HG02885 (cell line): ENCODE data around the gene CIITA.

Experiments used
- ATAC-seq: cut with Tn5 transposase; IDR thresholded peaks from one replicate; pipeline ENCODE4 v1.9.1; 2021; ENCODE audit warnings: mild to moderate bottlenecking; ENCODE audit not compliant: unreplicated experiment, poor library complexity

The CIITA gene

DNA sequence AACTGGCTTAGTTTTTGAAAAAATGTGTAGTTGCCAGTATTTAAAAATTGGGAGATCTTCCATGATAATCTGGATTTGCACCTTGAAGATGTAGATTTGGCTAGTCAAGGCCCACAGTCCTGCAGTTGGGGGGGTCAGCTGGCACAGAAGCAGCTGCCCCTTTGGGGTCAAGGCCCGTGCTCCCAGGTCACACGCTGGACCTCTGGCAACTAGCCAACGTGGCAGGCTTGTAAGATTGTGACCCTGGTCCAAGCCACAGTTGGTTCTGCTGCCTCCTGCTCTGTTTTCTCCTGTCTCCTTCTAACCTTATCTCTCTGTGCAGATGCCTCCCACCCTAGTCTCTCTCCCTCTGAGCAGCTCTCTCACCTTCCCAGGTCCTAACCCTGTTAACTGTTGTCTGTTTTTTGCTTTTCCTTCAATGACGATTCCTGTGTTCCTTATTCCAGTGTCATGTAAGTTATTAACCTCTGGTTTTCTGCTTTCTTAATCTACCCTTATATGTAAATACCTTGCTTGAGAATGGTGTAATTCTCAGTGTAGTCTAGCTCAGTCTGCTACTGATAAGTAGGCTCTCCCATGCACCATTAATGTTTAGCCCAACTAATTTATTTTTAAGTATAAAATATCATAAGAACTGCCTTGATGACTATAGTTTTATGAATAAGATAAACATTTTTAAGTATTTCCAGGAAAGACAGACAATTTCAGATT is 95.3 kb downstream of the CIITA start:
- no peak for ATAC-seq

DNA sequence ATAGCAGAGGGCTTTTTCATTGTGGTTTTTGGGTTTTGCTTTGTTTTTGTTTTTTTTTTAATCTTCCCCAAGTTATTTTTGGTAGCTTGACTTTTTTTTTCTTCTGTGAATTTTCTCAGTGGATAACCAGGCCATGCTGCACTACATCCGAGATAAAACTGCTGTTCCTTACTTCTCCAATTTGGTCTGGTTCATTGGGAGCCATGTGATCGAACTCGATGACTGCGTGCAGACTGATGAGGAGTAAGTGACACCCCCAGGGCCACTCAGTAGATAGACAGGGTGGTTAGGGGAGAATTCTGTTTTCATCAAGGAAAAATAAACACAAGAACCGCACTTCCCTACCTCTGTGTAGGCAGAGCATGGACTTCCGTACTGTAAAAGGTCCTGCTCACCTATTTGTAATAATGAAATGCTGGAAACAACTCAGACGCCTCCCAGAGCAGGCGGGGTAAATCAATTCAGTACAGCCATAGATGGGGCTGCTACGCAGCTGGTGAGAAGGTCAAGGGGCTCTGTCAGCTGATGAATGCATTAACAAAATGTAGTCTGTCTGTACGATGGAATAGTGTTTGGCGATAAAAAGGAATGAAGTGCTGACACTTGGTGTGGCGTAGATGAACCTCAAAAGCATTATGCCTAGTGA is 95.9 kb downstream of the CIITA start:
- no peak for ATAC-seq

DNA sequence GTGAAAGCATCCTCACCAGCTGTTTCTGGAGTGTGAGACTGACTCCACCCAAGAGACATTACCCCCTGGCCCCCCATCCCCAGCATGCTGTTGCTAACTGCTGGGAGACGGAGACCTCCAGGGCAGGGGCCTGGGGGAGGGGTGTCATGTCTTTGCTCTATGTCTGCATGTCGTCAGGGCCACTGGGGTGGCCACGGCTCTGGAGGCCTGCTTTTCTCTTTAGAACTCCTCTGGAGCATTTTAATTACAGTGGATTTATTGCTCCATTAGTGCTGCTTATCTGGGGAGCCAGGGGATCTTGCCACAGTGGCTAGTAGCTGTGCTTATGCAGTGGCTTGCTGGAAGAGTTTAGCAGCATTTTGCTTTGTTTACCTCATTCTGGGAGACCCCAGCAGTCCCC is 99.6 kb downstream of the CIITA start:
- ATAC-seq, result no peak

DNA sequence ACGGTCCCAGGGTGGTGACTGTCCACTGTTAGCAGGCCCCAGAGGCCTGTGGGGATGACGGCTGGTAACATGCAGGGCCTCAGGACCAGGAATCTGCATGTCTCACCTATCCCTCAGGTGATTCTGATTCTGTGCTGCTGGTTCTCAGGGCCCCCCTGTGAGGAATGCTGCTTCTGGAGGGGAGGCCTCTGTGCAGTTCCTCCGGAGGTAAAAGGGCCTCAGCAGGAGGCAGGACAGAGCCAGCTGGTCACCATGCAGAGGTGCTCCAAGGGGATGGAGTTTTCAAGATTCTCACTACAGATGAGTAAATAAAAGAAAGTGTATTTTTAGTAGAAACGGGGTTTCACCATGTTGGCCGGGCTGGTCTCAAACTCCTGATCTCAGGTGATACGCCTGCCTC is 101.1 kb downstream of the CIITA start:
- ATAC-seq, result no peak

DNA sequence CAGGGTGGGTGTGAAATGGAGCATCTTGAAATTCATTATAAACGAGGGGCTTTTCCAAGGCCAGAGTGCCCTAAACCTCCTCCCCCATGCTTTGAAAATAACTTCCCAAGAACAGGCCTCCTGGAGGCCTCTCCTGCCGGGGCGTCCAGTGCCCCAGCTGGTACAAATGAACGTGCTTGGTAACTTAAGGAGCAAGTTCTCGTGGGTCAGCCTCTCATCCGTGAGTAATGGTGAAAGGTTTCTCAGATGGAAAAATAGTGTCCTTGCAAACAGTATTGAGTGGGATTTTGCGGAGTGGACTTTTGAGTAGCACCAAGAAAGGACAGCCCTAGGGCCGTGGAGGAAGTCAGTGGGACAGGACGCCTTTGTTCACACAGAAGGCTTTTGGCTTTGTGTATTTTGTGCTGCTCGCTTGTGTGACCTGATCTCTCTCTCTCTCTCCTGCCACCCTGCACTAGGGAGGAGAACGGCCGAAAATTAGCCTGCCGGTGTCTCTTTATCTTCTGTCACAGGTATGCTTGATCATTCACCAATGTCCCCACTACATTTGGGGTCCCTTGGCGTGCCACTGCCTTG is 102.0 kb downstream of the CIITA start:
- ATAC-seq, result no peak

DNA sequence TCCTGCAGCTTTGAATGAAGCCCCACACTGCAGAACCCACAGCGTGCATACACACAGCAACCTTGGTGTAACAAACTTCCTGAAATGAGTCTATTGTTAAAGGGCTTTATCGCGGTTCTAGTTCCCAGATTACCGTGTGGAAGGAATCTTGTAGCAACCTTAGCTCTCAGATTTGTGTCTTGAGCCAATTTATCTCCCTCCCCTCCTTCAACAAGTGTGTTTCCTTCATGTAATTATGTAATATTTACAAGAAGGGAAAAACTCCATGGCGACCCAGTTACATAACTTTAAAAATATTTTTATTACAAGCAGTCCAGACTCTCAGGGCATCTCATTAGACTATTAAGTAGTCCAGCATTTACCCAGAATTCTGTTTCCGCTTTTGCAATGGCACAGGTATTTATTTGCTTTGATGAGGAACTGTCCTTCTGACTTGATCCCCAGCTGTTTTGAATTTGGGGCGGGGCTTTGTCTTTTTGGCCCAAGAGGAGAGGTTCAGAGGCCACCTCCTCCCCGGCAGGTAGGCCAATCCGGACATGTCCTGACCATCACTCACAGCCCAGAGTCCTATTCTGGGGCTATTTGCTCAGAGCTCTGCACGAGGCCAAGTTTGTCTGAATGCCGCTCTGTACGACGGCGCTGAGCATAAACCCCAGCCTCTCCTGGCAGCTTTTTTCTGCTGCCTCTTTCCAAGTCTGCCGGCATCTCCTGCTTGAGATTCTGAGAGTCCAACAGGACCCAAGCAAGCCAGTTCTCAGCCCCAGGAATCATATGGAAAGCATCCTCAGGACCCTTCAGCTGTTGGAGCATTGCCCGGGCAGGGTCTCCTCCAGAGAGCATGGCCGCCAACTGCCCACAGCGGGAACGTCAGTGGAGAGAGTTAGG is 103.0 kb downstream of the CIITA start:
- no peak for ATAC-seq

DNA sequence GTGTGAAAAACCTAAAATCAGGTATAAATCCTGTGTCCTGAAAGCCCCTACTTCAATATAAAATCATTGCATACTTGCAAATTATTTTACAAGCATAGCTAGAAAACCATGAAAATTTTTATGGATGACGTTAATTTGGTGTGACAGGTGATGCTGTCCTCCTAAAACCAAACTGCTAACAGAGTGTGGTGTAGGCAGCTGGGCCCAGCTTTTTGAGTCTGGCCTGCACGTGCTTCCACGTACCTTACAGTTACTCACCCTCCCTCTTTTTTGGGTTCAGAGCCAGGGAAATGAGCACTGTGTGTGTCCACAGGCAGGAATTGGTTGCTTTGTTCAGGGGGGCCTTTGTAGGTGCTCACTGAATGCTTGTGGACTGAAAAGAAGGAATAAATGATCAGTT is 103.8 kb downstream of the CIITA start:
- ATAC-seq, result no peak

DNA sequence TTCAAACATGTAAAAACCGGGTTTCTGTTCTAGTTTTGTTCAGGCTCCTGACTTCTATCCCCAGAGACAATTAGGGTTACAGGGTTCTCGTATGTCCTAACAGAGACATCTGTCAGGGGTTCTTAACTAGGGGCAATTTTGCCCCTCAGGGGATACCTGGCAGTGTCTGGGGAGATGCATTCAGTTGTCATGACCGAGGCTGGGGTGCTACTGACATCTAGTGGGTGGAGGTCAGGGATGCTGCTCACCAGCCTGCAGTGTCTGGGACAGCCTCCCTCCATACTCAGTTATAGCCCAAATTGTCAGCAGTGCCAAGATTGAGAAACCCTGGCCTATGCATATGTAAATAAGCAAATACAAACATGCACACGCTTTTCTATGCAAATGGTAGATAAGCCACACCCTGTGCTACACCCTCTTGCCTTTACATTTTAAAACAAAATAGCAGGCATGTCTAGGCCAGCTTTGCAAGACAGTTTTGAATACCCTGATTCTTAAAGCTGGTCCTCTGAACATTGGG is 104.8 kb downstream of the CIITA start:
- ATAC-seq, result no peak

DNA sequence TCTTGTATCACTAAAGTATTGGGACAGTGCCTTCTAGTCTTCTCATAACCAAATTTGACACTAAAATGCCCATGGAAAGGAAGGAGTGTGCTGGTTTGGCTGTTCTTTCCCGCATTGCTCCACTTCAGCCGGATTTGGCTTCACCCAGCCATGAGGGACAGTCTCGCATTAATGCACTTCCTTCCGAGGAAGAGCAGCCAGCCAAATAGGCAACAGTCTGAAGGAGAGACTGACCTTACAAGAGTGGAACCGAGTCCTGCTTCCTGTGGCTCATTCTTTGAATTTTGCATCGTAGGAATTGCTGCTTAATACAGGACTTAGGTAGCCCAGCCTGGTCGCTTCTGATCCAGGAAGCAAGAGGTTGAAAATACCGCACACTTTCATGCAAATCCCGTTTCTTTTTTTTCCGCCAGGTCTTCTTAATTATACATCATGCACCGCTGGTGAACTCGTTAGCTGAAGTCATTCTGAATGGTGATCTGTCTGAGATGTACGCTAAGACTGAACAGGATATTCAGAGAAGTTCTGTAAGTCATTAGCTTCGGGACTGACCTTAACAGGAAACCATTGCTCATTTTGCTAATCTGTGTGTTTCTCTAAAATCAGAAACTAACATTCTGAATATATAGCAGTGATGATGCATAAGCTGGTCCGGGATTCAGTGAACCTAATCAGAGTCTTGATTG is 105.6 kb downstream of the CIITA start:
- peak; percentile 44 for ATAC-seq

DNA sequence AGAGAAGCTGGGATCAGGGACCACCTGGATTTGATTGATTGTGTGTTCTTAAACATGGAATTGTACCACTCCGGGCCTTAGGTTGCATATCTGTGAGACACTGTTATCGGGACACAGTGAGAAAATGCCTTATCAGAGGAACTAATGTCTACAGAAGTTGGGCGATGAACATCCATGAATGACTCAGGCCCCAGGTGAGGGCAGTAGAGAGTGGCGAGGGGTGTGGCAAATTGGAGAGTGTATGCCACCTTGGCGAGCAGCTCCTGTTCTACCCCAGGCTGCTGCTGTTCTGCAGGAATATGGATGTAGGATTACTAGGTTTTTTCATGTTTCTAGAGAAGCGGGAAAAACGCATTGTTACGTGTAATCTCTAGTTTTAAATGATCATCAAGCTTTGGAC is 106.2 kb downstream of the CIITA start:
- peak; percentile 11 for ATAC-seq

DNA sequence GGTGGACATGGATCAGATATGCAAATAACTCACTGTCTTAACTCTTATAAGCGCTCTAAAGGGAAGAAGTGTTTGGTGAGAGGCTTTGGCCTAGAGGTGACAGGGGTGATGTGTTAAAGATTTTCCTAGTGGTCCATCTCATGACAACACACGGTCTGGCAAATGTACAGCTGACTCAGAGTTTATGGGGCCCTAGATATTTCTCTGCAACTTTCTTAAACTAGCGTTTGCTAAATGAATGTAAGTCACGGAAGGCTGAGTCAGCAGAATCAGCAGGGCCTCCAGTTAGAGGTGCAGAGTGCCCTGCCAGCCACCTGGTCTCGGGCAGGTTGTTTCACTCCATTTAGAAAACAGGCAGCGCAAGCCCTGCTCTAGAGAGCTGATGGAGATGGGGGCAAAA is 107.5 kb downstream of the CIITA start:
- no peak for ATAC-seq
